ENCODE measurements around the gene HHAT.

The HHAT gene

GRCh38 chr1:210361665-210362064 is 33.0 kb downstream of the HHAT start:
- DNase-seq = no peak

- DNase-seq = no peak
These were observed 33.8 kb downstream of the HHAT start for GRCh38 chr1:210362526-210362925.

GRCh38 chr1:210363119-210363518 is 34.4 kb downstream of the HHAT start:
- DNase-seq = no peak

- DNase-seq = no peak
These were observed 35.8 kb downstream of the HHAT start for GRCh38 chr1:210364479-210364878.

GRCh38 chr1:210366767-210367166 is 38.1 kb downstream of the HHAT start:
- DNase-seq = no peak

GRCh38 chr1:210367566-210367965 is 38.9 kb downstream of the HHAT start:
- DNase-seq = no peak

GRCh38 chr1:210369425-210369824 is 40.7 kb downstream of the HHAT start:
- DNase-seq = no peak

- no peak for DNase-seq
These were observed 43.2 kb downstream of the HHAT start for GRCh38 chr1:210371916-210372315.

GRCh38 chr1:210372491-210372890 is 43.8 kb downstream of the HHAT start:
- no peak for DNase-seq

- no peak for DNase-seq
These were observed 44.4 kb downstream of the HHAT start for GRCh38 chr1:210372931-210373627.

- DNase-seq = no peak
These were observed 44.9 kb downstream of the HHAT start for GRCh38 chr1:210373628-210373877.

- DNase-seq = peak; percentile 65
These were observed 45.3 kb downstream of the HHAT start for GRCh38 chr1:210373878-210374599.

GRCh38 chr1:210374600-210374953 is 45.9 kb downstream of the HHAT start:
- no peak for DNase-seq

GRCh38 chr1:210376836-210377372 is 48.2 kb downstream of the HHAT start:
- no peak for DNase-seq

GRCh38 chr1:210377731-210378333 is 49.1 kb downstream of the HHAT start:
- no peak for DNase-seq

- DNase-seq = no peak
These were observed 50.0 kb downstream of the HHAT start for GRCh38 chr1:210378736-210379135.

- DNase-seq = no peak
These were observed 53.2 kb downstream of the HHAT start for GRCh38 chr1:210381934-210382333.

- no peak for DNase-seq
These were observed 55.9 kb downstream of the HHAT start for GRCh38 chr1:210384625-210385024.

- DNase-seq = no peak
These were observed 56.5 kb downstream of the HHAT start for GRCh38 chr1:210385228-210385627.

- DNase-seq = no peak
These were observed 65.6 kb downstream of the HHAT start for GRCh38 chr1:210394281-210394821.

GRCh38 chr1:210396541-210396940 is 67.8 kb downstream of the HHAT start:
- no peak for DNase-seq

GRCh38 chr1:210397252-210397651 is 68.5 kb downstream of the HHAT start:
- DNase-seq = no peak

GRCh38 chr1:210397681-210398080 is 69.0 kb downstream of the HHAT start:
- DNase-seq = no peak

GRCh38 chr1:210398466-210398865 is 69.8 kb downstream of the HHAT start:
- DNase-seq = no peak
